Measurements from ENCODE around the gene IZUMO4. TPM values are rescaled to one million over a fixed set of nuclear protein-coding genes. Genes with fewer than 3 reads are reported as not detected.

Gene IZUMO4, protein sequence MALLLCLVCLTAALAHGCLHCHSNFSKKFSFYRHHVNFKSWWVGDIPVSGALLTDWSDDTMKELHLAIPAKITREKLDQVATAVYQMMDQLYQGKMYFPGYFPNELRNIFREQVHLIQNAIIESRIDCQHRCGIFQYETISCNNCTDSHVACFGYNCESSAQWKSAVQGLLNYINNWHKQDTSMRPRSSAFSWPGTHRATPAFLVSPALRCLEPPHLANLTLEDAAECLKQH
- total RNA-seq, result 1 to 10 TPM; 7.5 to 8.5 TPM

DNA sequence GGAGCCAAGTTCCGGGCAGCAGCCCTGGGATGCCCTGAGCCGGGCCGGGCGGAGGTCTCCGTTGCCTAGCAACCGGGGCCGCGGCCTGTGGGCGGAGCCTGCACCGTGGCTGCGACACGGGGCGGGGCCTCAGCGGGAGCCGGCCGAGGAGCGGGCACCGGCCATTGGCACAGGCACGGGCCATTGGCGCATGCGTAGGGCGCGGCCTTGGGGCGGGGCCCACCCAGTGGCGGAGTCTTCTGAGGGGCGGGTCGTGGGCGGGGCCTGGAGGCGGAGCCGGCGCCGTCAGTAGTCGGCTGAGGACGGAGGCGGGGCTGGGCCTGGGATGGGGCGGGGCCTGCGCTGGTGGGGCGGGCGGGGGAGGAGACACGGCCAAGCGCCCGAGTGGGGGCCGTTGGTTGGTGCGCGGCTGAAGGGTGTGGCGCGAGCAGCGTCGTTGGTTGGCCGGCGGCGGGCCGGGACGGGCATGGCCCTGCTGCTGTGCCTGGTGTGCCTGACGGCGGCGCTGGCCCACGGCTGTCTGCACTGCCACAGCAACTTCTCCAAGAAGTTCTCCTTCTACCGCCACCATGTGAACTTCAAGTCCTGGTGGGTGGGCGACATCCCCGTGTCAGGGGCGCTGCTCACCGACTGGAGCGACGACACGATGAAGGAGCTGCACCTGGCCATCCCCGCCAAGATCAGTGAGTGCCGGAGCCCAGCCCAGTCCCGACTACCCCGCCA is at the start of gene IZUMO4:
Gene IZUMO4 (plus strand): TSS at position 436 of the 723 bp plus-strand sequence. CDS start 31 bp downstream, at position 467.
- ChIA-PET CTCF (interaction anchor here (0.8 to 1.0 kb wide), 3 partner anchors 9 to 150 kb away, joined by 3 read pairs; no protein-coding TSS in a partner anchor), POLR2A (interaction anchor here (1.0 to 3.6 kb wide), 2 partner anchors 11 to 13 kb away, joined by 3 to 22 read pairs; no protein-coding TSS in a partner anchor)

DNA sequence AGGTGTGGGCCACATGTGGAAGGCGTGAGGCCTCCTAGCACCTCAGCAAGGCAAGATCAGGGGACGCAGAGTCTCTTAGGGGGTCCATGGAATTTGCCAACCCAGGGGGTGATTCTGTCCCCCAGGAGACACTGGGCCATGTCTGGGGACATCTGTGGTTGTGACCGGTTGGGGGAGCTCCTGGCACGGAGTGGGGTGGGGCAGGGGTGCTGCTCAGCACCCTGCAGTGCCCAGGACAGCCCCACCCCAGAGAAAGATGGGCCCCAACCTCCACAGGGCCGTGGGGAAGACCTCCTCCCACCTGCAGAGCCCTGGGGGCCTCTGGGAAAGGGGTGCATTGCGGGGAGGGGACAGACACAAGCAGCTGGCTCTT is 49.7 kb upstream of the IZUMO4 start:
- CTCF ChIA-PET, result interaction anchor here (0.6 kb wide), 1 partner anchor 19 kb away, joined by 3 read pairs; no protein-coding TSS in a partner anchor
- POLR2A ChIA-PET, result interaction anchor here (1.0 kb wide), 1 partner anchor 37 kb away, joined by 3 read pairs; no protein-coding TSS in a partner anchor

DNA sequence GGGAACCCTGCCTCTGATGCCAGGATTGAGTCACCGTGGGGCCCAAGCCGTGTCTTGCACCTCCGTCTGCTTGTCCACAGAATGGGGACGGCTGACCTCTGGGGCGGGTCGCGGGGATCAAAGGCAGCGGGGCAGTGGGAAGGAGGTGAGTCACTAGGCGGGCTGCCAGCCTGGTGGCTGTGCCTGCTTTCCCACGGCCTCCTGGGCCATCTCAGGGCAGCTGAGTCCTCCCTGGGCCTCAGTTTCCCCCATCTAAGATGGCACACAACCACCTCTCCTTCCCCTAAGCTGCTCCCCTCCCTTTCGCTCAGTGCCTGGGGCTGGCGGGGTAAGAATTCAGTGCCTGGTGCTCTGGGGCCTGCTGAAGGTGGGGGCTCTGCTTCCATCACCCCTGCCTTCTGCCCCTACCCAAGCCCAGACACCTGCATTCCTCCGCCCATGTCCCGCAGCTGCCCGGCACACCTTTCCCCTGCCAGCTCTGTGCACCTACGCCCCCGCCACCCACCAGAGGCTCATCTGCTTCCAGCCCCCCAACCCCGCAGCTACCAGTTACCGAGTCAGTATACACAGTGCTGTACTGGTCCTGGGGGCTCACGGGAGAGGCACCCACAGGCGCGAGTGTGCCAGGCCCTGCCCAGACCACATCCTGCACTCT is 49.1 kb upstream of the IZUMO4 start:
- ChIA-PET CTCF (interaction anchor here (0.6 kb wide), 1 partner anchor 19 kb away, joined by 3 read pairs; no protein-coding TSS in a partner anchor), POLR2A (interaction anchor here (1.0 kb wide), 1 partner anchor 36 kb away, joined by 3 read pairs; no protein-coding TSS in a partner anchor)

DNA sequence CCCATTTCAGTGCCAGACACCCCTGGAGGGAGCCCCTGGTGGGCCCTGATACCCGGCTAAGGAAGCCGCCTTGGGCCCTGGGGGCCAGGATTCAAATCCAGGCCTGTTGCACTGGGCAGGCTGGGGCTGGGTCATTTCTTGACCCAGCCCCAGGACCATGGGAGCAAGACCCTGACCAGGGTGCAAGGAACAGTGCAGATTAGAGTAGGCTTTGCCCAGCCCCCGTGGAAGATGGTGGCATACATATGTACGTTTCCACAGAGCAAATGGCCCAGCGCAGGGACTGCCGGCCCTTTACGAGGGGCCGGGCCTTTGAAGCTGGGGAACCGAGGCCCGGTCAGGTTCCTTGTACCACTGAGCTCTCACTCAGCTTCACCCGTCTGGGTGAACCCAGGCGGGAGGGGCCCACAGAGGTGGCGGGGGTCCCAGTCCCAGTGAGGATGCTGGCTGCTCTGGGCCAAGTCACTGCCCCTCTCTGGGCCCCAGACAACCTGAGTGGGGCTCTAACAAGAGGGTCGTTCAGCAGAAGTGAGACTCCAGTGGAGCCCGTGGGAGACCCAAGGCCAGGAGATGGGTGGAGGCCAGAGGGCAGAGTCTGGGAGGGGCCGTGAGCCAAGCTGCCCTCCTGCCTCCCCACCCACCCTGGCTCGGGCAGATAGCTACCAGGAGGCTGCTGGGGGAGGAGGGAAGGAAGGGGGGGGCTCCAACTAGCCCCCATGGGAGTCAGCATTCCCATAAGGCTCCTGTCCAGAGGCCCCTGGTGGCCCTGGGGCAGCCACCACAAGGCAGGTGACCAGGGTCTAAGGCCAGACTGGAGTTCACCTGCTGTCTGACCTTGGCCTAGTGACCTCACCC is 48.4 kb upstream of the IZUMO4 start:
- ChIA-PET POLR2A (interaction anchor here (0.7 to 1.6 kb wide), 3 partner anchors 9 to 13 kb away, joined by 3 to 10 read pairs (median 4); no protein-coding TSS in a partner anchor), CTCF (no interaction called here)

DNA sequence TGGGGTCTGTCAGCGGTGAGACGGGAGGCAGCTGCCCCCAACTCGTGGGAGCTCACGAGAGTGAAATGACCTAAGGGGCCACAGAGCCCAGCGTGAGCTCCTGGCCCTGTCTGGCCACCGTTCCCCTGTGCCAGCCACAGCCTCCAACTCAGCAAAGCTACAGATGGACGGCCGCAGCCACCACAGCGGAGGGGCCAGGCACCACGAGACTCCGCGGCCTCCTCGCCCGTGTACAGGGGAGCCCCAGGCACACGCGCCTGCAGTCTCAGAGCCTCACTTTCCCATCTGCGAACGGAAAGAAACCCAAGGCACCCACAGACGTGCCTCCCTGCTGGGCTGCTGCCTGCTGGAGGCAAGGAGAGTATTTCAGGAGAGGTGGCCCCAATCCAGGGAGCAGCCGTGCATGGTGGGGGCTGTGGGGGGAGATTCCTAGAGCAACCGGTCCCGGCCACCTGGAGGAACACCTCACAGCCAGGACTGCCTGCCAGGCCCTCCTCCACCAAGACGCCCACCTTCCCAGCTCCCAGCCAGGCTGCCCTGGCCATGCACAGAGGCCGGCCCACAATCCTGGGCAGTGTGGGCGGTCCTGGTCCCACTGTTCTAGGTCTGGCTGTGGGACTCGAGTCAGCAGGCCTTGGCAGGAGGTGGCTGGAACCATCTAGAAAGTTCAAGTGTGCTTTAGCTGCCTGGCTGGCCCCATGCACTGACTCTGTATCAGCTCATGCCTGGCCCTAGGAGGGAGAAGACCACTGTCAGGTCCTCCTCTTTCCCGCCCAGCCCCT is 47.6 kb upstream of the IZUMO4 start:
- ChIA-PET POLR2A (interaction anchor here (0.7 to 1.6 kb wide), 3 partner anchors 10 to 14 kb away, joined by 3 to 10 read pairs (median 4); no protein-coding TSS in a partner anchor), CTCF (interaction anchor here (1.6 kb wide), 1 partner anchor 12 kb away, joined by 3 read pairs; no protein-coding TSS in a partner anchor)

DNA sequence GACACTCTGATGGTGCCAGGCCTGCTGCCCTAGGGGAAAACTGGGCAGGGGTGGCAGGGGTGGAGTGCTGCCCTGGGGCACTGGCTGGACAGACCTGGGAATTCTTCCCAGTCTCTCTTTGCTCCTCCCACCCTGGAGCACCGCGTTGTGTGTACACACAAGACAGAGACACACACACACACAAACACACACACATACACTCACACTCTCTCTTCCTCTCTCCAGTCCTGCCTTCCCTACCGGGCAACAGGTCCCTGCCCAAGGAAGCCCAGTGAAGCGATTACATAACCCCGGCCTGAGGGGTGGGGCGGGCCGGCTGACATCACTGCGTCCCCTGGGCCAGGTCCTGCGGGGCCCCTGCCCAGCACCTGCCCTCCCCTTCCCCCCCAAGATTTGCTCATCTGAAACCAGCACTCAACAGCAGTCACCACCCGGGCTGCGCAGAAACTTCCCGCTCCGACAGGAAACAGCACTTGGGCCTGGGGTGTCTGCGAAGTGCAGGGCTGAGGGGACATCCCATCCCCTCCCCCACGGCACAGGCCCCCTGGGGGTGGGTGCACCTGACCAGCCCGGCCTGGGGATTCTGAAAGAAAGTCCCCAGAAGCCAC is 46.9 kb upstream of the IZUMO4 start:
- CTCF ChIA-PET, result interaction anchor here (1.6 kb wide), 1 partner anchor 11 kb away, joined by 3 read pairs; no protein-coding TSS in a partner anchor
- POLR2A ChIA-PET, result interaction anchor here (1.1 to 1.6 kb wide), 2 partner anchors 10 to 11 kb away, joined by 3 to 10 read pairs; no protein-coding TSS in a partner anchor

DNA sequence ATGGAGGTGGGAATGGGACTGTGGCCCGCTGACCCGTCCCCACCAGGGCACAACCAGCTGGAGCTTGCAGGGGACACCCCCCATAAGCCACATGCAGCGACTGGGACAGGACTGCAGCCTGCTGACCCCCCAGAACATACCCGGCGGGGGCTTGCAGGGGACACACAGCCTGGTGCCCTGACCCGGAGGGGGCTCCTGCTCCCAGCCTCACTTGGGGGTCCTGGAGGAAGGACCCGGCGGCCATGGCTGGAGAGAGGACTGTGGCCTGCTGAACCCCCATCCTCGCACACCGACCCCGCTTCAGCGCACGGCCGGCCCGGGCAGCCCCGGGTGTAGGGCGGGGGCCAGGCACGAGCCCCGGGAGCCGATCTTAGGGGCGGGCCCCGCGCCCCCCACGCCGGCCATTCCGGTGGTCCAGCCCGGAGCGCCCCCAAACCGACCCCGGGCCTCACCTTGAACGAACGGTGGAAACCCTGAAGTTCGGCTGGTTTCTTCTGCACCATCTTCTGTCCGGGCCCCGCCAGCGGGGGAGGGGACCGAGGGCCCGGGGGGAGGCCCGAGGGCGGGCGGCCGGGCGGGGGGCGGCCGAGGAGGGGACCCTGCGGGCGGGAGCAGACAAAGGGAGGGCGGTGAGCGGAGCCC is 46.2 kb upstream of the IZUMO4 start:
- ChIA-PET POLR2A (no interaction called here), CTCF (interaction anchor here (1.6 kb wide), 1 partner anchor 11 kb away, joined by 3 read pairs; no protein-coding TSS in a partner anchor)

DNA sequence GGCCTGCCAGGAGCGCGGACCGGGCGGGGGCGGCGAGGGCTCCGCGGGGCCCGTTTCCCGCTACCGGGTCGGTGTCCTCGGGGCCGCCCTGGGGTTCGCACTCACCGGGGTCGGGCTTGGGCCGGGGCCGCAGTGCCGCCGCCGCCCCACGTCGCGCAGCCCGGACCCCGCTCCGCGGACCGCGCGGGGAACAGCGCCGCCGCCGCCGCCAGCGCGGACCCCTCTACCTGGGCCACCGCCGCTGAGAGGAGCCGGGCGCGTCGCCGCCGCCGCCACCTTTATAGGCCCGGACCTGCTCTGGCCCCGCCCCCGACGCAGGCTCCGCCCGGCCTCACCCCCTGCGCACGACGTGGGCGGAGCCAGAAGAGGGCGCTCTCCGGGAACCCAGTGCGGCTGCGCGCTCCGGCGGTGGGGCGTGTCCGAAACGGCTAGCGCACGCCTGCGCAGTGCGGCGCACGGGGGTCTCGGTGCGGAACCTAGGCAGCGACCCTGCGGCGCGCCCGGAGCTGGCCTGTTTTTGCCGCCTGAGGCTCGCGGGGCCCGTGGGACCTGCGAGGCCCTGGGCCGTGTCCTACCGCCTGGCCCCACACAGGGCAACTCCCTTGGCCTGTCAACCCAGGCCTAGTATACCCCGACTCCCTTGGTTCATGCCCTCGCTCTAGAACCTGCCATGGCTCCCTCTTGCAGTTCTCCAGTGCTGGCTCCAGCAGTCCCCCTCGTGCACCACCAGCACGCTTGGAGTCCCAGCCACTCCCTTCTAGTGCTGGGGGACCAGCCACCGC is 45.5 kb upstream of the IZUMO4 start, which contains the start of gene MKNK2:
Gene MKNK2 (minus strand): TSS at position 254 of the 782 bp plus-strand sequence. CDS start 393 bp downstream, outside the sequence.
- ChIA-PET CTCF (interaction anchor here (0.8 to 2.7 kb wide), 11 partner anchors 9 to 1129 kb away, joined by 3 to 13 read pairs (median 6); no protein-coding TSS in a partner anchor), POLR2A (interaction anchor here (0.5 to 2.2 kb wide), 8 partner anchors 9 to 32 kb away, joined by 3 to 33 read pairs (median 6); no protein-coding TSS in a partner anchor)

DNA sequence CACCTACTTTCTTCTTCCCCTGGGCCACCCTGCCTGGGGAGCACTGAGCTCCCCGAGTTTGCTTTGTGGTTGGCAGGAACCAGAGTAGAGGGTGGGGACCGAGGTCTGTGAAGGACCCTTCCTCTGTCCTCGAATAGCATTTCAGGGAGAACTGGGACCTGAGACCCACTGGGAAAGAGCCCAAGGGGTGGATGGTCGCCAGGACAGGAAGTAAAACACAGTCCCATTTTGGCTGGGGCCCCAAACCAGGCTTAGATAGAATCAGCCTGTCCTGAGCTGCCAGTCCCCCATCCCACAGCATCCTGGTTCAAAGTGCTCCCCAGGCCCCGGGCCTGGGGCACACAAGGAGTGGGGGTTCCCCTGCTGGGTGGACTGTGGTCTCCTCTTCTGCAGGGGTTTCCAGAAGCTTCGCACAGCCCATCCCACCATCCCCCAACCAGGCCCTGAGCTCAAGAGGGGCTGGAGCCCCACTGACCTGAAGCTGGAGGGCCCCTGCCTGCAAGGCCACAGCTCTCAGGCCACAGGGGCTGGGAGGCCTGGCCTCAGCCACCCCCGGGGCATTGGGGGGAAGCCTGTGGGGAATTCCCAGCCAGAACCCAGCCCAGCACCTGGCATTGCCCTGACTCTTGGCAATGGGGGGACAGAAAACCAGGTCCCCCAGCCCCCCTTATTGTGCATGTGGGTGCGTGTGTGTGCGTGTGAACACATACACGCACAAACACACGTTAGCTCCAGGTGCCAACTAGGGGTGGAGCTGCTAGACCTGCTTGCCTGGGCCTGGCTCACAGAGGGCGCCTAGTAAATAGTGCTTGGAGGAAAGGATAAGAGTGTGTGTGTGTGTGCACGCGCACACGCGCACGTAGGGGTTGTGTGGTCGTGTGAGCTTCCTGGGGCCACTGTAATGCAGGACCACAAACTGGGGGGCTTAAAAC is 44.7 kb upstream of the IZUMO4 start:
- ChIA-PET POLR2A (interaction anchor here (0.5 to 2.2 kb wide), 11 partner anchors 9 to 43 kb away, joined by 3 to 33 read pairs (median 5); no protein-coding TSS in a partner anchor), CTCF (interaction anchor here (0.6 to 2.7 kb wide), 15 partner anchors 8 to 1130 kb away, joined by 3 to 13 read pairs (median 3); no protein-coding TSS in a partner anchor)

DNA sequence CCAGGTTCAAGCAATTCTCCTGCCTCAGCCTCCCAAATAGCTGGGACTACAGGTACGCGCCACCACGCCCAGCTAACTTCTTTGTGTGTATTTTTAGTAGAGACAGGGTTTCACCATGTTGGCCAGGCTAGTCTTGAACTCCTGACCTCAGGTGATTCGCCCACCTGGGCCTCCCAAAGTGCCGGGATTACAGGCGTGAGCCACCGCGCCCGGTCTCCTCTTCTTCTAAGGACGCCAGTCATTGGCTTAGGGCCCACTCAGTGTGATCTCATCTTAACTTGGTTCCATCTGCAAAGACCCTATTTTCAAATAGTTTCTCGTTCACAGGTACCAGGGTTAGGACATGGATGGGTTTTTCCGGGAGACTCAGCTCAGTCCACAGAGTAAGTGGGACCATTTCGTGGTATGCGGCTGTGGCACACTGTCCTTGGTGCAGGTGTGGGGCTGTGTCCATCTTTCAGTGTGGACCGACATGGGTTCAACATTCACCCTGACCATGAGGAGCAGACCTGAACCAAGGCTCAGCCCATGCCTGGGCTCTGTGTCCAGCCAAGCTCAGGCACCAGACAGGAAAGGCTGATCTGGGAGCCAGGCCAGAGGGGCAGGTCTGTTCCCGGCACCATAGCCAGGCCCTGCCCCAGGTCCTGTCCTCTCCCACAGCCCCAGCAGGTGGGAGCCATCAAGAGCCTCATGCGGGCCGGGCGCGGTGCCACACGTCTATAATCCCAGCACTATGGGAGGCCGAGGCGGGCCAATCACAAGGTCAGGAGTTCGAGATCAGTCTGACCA is 42.9 kb upstream of the IZUMO4 start:
- ChIA-PET CTCF (interaction anchor here (0.8 to 2.7 kb wide), 2 partner anchors 8 to 11 kb away, joined by 4 to 7 read pairs; no protein-coding TSS in a partner anchor), POLR2A (interaction anchor here (0.5 kb wide), 1 partner anchor 46 kb away, joined by 4 read pairs; no protein-coding TSS in a partner anchor)

DNA sequence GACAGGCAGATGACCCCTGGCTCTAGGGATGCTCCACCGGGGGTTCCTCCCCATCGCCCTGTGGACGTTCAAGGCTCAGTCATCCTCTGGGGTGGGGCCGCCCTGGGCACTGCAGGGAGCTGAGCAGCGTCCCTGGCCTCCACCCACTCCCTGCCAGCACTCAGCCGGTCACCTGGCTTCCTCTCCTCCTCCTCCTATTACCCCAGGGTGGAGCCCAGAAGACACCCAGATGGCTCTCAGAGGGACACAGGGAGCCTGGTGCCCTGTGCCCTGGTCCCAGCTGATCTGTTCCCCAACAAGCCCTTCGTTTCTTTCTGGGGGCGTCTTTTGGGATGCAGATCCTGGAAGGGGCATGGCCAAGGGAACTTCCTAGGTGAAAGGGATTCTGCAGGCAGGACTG is 42.0 kb upstream of the IZUMO4 start:
- CTCF ChIA-PET, result no interaction called here
- POLR2A ChIA-PET, result no interaction called here

DNA sequence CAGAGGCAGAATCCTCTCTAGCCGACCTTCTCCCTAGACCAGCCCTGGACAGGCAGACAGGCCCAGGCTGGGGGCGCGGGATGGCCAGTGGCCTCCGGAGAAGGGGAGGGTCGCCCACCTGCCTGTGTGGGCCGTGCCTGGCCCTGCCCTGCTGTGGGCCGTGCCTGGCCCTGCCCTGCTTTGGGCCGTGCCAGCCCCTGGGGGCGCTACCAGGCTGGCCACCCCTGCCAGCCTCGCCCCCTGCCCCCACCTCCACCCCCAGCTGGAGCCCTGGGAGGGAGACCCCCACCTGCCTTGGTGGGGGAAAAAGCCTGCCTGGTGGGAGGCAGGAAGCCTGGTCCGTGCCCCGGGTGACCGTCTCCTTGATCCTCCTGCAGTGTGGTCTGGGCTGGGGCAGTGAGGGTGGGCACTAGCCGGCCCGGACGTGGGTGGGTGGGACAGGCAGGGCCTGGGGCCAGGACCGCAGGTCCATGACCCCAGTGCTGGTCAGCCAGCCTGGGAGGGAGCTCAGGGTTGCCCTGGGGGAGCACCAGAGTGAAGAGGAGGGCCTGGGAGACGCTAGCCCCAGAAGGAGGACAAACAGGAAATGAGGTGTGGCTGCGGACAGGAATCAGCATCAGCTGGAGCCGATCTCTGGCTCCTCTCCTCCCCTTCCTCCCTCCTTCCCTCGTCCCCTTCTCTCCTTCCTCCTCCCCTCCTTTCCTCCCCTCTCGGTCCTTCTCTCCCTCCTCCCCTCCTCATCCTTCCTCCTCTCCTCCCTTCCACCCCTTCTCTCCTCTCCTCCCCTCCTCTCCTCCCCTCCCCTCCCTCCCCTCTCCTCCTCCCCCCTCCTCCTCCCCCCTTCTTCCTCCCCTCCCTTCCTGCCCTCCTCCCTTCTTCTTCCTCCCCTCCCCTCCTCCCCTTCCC is 40.5 kb upstream of the IZUMO4 start:
- POLR2A ChIA-PET, result interaction anchor here (0.6 to 0.7 kb wide), 2 partner anchors 14 to 57 kb away, joined by 3 to 5 read pairs; no protein-coding TSS in a partner anchor
- CTCF ChIA-PET, result interaction anchor here (0.6 to 2.7 kb wide), 4 partner anchors 14 to 37 kb away, joined by 3 to 8 read pairs (median 4); no protein-coding TSS in a partner anchor

DNA sequence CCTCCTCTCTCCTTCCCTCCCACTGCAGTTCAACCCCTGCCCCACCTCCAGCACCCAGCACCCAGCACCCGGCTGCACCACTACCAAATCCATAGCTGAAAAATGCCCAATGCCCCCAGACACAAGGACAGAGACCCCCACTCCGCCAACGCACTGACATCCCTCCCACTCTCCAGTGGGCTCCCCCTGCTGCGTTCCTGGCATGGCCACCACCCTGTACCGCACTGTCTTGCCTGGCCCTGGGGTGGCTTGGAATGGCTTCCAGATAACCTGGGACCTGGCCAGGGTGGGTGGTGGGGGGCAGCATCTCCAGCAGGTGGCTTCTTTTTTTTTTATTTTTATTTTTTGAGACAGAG is 39.9 kb upstream of the IZUMO4 start:
- CTCF ChIA-PET, result interaction anchor here (0.5 to 2.7 kb wide), 5 partner anchors 11 to 37 kb away, joined by 3 to 8 read pairs (median 3); no protein-coding TSS in a partner anchor
- POLR2A ChIA-PET, result interaction anchor here (0.7 kb wide), 1 partner anchor 15 kb away, joined by 3 read pairs; no protein-coding TSS in a partner anchor
